HG03378 (cell line): Measurements from ENCODE around the gene FIGN.

Source experiments
- ATAC-seq: cut with Tn5 transposase; IDR thresholded peaks from one replicate; pipeline ENCODE4 v1.9.1; 2021; ENCODE audit warnings: mild to moderate bottlenecking, moderate library complexity; ENCODE audit not compliant: unreplicated experiment

FIGN gene

GRCh38 chr2:163737563-163737962 lies 1.8 kb upstream of the FIGN start:
- ATAC-seq: no peak

GRCh38 chr2:163737190-163737439 lies 1.3 kb upstream of the FIGN start:
- no peak for ATAC-seq

GRCh38 chr2:163736433-163737189 lies 803 bp upstream of the FIGN start:
- ATAC-seq: no peak

GRCh38 chr2:163734881-163735684 lies 725 bp downstream of the FIGN start:
- ATAC-seq: no peak

- ATAC-seq: no peak
Measured at GRCh38 chr2:163734401-163734800, 1.4 kb downstream of the FIGN start.

- no peak for ATAC-seq
Measured at GRCh38 chr2:163733956-163734355, 1.9 kb downstream of the FIGN start.

GRCh38 chr2:163733301-163733938 lies 2.4 kb downstream of the FIGN start:
- ATAC-seq: no peak

GRCh38 chr2:163732727-163733126 lies 3.1 kb downstream of the FIGN start:
- ATAC-seq: no peak

GRCh38 chr2:163731735-163732134 lies 4.1 kb downstream of the FIGN start:
- ATAC-seq: no peak

GRCh38 chr2:163730556-163730955 lies 5.3 kb downstream of the FIGN start:
- no peak for ATAC-seq

GRCh38 chr2:163729636-163730273 lies 6.1 kb downstream of the FIGN start:
- no peak for ATAC-seq

- no peak for ATAC-seq
Measured at GRCh38 chr2:163723881-163724280, 11.9 kb downstream of the FIGN start.

GRCh38 chr2:163723348-163723747 lies 12.5 kb downstream of the FIGN start:
- no peak for ATAC-seq

- ATAC-seq: no peak
Measured at GRCh38 chr2:163719331-163719730, 16.5 kb downstream of the FIGN start.

- ATAC-seq: no peak
Measured at GRCh38 chr2:163717993-163718680, 17.7 kb downstream of the FIGN start.

GRCh38 chr2:163717515-163717914 lies 18.3 kb downstream of the FIGN start:
- ATAC-seq: no peak

- ATAC-seq: no peak
Measured at GRCh38 chr2:163716101-163716500, 19.7 kb downstream of the FIGN start.

- no peak for ATAC-seq
Measured at GRCh38 chr2:163715668-163716067, 20.1 kb downstream of the FIGN start.

- ATAC-seq: no peak
Measured at GRCh38 chr2:163715199-163715598, 20.6 kb downstream of the FIGN start.

GRCh38 chr2:163713534-163714311 lies 22.1 kb downstream of the FIGN start:
- ATAC-seq: no peak
